Neuronal stem cell (in vitro differentiated cells): Measurements from ENCODE around the gene LITAF.

ENCODE experiments used
- DNase-seq: peaks from one replicate; pipeline ENCODE4 v3.0.0-alpha.2; 2013; ENCODE audit warnings: low spot score
- H2AFZ ChIP-seq: one replicate; pipeline ENCODE4 v1.6.1; 2013; ENCODE audit warnings: mild to moderate bottlenecking, low read length, inconsistent platforms
- H2AK5ac ChIP-seq: 2 replicates; pipeline ENCODE4 v1.6.1; 2013; ENCODE audit warnings: low read depth, mild to moderate bottlenecking, inconsistent platforms, low read length, moderate library complexity, mixed read lengths
- H2BK120ac ChIP-seq: 2 replicates; pipeline ENCODE4 v1.6.1; 2013; ENCODE audit warnings: low read depth, mild to moderate bottlenecking, inconsistent platforms, low read length, moderate library complexity, mixed read lengths
- H2BK12ac ChIP-seq: one replicate; pipeline ENCODE4 v1.6.1; 2013; ENCODE audit warnings: low read length, inconsistent platforms
- H2BK15ac ChIP-seq: 2 replicates; pipeline ENCODE4 v1.6.1; 2013; ENCODE audit warnings: mild to moderate bottlenecking, low read length, inconsistent platforms, mixed read lengths
- H2BK5ac ChIP-seq: one replicate; pipeline ENCODE4 v1.6.1; 2013; ENCODE audit warnings: inconsistent platforms, mild to moderate bottlenecking, low read length, moderate library complexity
- H3K14ac ChIP-seq: one replicate; pipeline ENCODE4 v1.6.1; 2013; ENCODE audit warnings: low read length, inconsistent platforms
- H3K18ac ChIP-seq: 2 replicates; pipeline ENCODE4 v1.6.1; 2013; ENCODE audit warnings: low read length, inconsistent platforms
- H3K23ac ChIP-seq: 2 replicates; pipeline ENCODE4 v1.6.1; 2013; ENCODE audit warnings: low read depth, mild to moderate bottlenecking, mixed read lengths, low read length, inconsistent platforms; ENCODE audit not compliant: poor library complexity
- H3K27ac ChIP-seq: replicated peaks from 3 replicates; pipeline ENCODE4 v1.5.1; 2013; ENCODE audit warnings: low read length, inconsistent platforms
- H3K27me3 ChIP-seq, 3 experiments: 2 replicates each; pipeline ENCODE4 v1.6.1; 2013; ENCODE audit warnings: low read length in 3 of 3, mild to moderate bottlenecking in 2 of 3, inconsistent platforms in 1 of 3, low read depth in 1 of 3, mixed read lengths in 1 of 3, moderate library complexity in 1 of 3; ENCODE audit not compliant: control insufficient read depth in 3 of 3, insufficient read depth in 3 of 3
- H3K36me3 ChIP-seq, 2 donors: replicated peaks in 1 of 2; 2 replicates each; pipeline ENCODE4 v1.6.1; 2013; ENCODE audit warnings: low read length in 2 of 2; ENCODE audit not compliant: control insufficient read depth in 2 of 2, insufficient read depth in 2 of 2
- H3K4ac ChIP-seq: 2 replicates; pipeline ENCODE4 v1.6.1; 2013; ENCODE audit warnings: inconsistent platforms, mild to moderate bottlenecking, low read length, moderate library complexity
- H3K4me1 ChIP-seq, 2 donors: 1 replicate in 1 of 2; 2 replicates in 1 of 2; pipeline ENCODE4 v1.6.1; 2013; ENCODE audit warnings: low read length in 2 of 2, low read depth in 1 of 2; ENCODE audit not compliant: control insufficient read depth in 2 of 2, insufficient read depth in 1 of 2
- H3K4me2 ChIP-seq: one replicate; pipeline ENCODE4 v1.6.1; 2013; ENCODE audit warnings: mild to moderate bottlenecking, low read length, inconsistent platforms; ENCODE audit not compliant: insufficient read depth, poor library complexity, severe bottlenecking
- H3K4me3 ChIP-seq, 2 donors: 2 replicates each; pipeline ENCODE4 v1.5.1; 2013; ENCODE audit warnings: low read length in 2 of 2, mild to moderate bottlenecking in 2 of 2, inconsistent platforms in 1 of 2, moderate library complexity in 1 of 2
- H3K79me1 ChIP-seq: one replicate; pipeline ENCODE4 v1.6.1; 2013; ENCODE audit warnings: low read depth, mild to moderate bottlenecking, inconsistent platforms, low read length, moderate library complexity
- H3K9ac ChIP-seq: one replicate; pipeline ENCODE4 v1.6.1; 2013; ENCODE audit warnings: mild to moderate bottlenecking, low read depth, low read length, inconsistent platforms; ENCODE audit not compliant: poor library complexity
- H3K9me3 ChIP-seq, 2 donors: replicated peaks in 1 of 2; 2 replicates each; pipeline versions ENCODE3 to v1.6.1; 2013; ENCODE audit warnings: low read length in 2 of 2, mild to moderate bottlenecking in 2 of 2, inconsistent platforms in 1 of 2, low read depth in 1 of 2, mixed read lengths in 1 of 2, moderate library complexity in 1 of 2; ENCODE audit not compliant: control insufficient read depth in 2 of 2, insufficient read depth in 1 of 2
- H4K8ac ChIP-seq: one replicate; pipeline ENCODE4 v1.6.1; 2013; ENCODE audit warnings: low read depth, mild to moderate bottlenecking, inconsistent platforms, low read length, moderate library complexity
- H4K91ac ChIP-seq: one replicate; pipeline ENCODE4 v1.6.1; 2013; ENCODE audit warnings: low read length, low read depth, mild to moderate bottlenecking, inconsistent platforms; ENCODE audit not compliant: poor library complexity
- WGBS, 2 donors: extraction: QIAGEN DNeasy Blood & Tissue Kit; methylation state at CpG; one replicate each; pipeline ENCODE4 v1.1.7; 2013; ENCODE audit warnings: missing lambda C conversion rate in 2 of 2, mixed read lengths in 1 of 2; ENCODE audit not compliant: insufficient read length in 2 of 2, insufficient replicate concordance in 1 of 2; ENCODE audit errors: extremely low coverage in 2 of 2; 5-methylcytosine and 5-hydroxymethylcytosine counted together

LITAF gene

DNA sequence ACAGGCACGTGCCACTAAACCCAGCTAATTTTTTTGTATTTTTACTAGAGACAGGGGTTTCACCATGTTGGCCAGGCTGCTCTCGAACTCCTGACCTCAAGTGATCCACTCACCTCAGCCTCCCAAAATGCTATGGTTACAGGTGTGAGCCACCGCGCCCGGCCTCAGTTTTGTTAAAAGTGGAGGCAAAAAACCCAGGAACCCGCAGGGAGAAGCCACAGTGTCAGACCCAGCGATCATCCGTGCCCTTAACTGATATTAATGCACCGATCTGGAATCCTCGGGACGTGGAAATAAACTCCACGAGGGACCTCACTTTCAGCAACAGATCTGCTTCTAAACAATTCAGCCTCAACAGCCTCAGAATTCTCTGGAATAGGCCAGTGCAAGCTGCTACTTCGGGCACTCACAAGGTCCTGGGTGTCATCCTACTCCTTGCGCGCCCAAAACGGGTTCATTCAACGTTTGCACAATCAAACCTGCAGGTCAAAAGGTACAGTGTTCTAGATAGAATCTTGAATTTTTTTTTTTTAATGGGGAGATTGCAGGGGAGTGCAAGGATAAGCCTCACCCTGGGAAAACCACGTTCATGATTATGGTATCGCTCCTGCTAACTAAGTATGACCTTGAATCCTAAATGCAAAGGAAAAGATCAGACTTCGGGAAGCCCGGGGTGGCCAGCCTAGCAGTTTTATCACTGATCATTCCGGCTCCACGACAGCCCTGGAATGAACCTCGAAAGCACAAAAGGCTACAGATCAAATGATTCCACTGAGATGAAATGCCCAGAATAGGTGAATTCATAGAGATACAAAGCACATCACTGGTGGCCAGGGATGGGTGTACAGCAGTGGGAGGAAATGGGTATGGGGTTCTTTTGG lies 22.4 kb downstream of the LITAF start:
- H2AK5ac ChIP-seq = no peak overlapping the region
- H3K27ac ChIP-seq = no peak overlapping the region
- H3K27me3 ChIP-seq = no peaks in the 10 kb centered on the region
- H3K79me1 ChIP-seq = no peaks in the 10 kb centered on the region
- no peak overlapping the region for H3K4ac ChIP-seq
- H3K18ac ChIP-seq = peak overlapping the region; percentile 16
- no CpG with 5 or more reads among the region's 24 CpGs for WGBS, 2 donors
- H2BK120ac ChIP-seq = no peak overlapping the region
- H2BK5ac ChIP-seq = no peak overlapping the region
- H4K8ac ChIP-seq = no peak overlapping the region
- no peak overlapping the region for H3K14ac ChIP-seq
- H3K23ac ChIP-seq = no peak overlapping the region
- no peak overlapping the region for H3K4me3 ChIP-seq
- H4K91ac ChIP-seq = no peak overlapping the region
- no peak overlapping the region for H3K9ac ChIP-seq
- H2BK12ac ChIP-seq = peak overlapping the region; percentile 34
- peaks cover 0 to 2% of the 10 kb centered on the region in 2 donors for H3K9me3 ChIP-seq
- no peak overlapping the region for H3K4me2 ChIP-seq
- peaks cover 9 to 17% of the 10 kb centered on the region in 2 donors for H3K4me1 ChIP-seq
- no peak overlapping the region for H2AFZ ChIP-seq
- no peak for DNase-seq
- H3K36me3 ChIP-seq = no peaks in the 10 kb centered on the region
- H2BK15ac ChIP-seq = no peak overlapping the region

DNA sequence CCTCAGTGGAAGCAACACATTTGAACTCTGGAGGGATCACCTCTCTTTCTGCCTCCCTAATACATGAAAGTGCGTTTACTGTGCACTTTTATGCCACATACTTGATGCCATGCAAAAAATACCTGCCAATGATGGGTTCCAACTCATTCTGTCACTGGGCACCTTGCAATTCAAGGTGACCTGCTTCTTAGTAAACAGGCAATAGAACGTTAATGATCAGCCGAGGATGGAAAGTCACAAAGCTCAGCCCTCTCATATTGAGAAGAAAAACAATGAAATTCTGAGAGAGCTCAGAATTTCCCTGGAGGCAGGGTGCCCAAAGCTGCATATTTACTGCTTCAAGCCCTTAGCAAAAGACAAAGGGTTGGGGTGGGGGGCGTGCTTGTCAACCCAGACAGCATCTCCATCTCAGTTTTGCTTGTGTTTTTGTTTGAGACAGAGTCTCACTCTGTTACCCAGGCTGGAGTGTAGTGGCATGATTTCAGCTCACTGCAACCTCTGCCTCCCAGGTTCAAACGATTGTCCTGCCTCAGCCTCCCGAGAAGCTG lies 23.2 kb downstream of the LITAF start:
- no CpG with 5 or more reads among the region's 6 CpGs for WGBS, 2 donors

DNA sequence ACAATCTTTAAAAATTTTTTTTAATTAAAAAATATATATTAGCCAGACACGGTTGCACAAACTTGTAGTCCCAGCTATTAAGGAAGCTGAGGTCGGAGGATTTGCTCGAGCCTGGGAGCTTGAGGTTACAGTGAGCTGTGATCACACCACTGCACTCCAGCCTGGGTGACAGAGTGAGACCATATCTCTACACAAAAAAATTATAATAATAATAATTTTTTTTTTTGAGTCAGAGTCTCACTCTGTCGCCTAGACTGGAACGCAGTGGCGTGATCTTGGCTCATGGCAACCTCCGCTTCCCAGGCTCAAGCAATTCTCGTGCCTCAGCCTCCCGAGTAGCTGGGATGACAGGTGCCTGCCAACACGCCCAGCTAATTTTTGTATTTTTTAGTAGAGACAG lies 23.8 kb downstream of the LITAF start:
- H3K18ac ChIP-seq = no peak overlapping the region
- H3K14ac ChIP-seq = no peak overlapping the region
- WGBS, 2 donors = no CpG with 5 or more reads among the region's 10 CpGs
- no peak for DNase-seq
- no peak overlapping the region for H2AFZ ChIP-seq
- no peak overlapping the region for H3K4me2 ChIP-seq
- no peak overlapping the region for H2BK15ac ChIP-seq
- H3K4me1 ChIP-seq = peaks cover 9 to 13% of the 10 kb centered on the region in 2 donors
- H2BK120ac ChIP-seq = no peak overlapping the region
- H3K4me3 ChIP-seq = no peak overlapping the region
- no peak overlapping the region for H3K4ac ChIP-seq
- H3K9me3 ChIP-seq = peaks cover 0 to 2% of the 10 kb centered on the region in 2 donors
- no peak overlapping the region for H4K91ac ChIP-seq
- H2BK5ac ChIP-seq = no peak overlapping the region
- no peaks in the 10 kb centered on the region for H3K36me3 ChIP-seq
- H2AK5ac ChIP-seq = no peak overlapping the region
- H3K23ac ChIP-seq = no peak overlapping the region
- H2BK12ac ChIP-seq = no peak overlapping the region
- no peaks in the 10 kb centered on the region for H3K27me3 ChIP-seq
- no peak overlapping the region for H3K27ac ChIP-seq
- H3K79me1 ChIP-seq = no peaks in the 10 kb centered on the region
- H4K8ac ChIP-seq = no peak overlapping the region
- H3K9ac ChIP-seq = no peak overlapping the region

More for the DNA sequence above, 23.2 kb downstream of the LITAF start:
- H3K18ac ChIP-seq = no peak overlapping the region
- H3K79me1 ChIP-seq = no peaks in the 10 kb centered on the region
- no peak overlapping the region for H4K8ac ChIP-seq
- H4K91ac ChIP-seq = no peak overlapping the region
- no peak overlapping the region for H3K14ac ChIP-seq
- peaks cover 9 to 15% of the 10 kb centered on the region in 2 donors for H3K4me1 ChIP-seq
- no peaks in the 10 kb centered on the region for H3K36me3 ChIP-seq
- no peak overlapping the region for H3K4me3 ChIP-seq
- no peak overlapping the region for H3K4ac ChIP-seq
- H2BK15ac ChIP-seq = no peak overlapping the region
- no peak overlapping the region for H3K4me2 ChIP-seq
- H2BK120ac ChIP-seq = no peak overlapping the region
- peaks cover 0 to 2% of the 10 kb centered on the region in 2 donors for H3K9me3 ChIP-seq
- no peak for DNase-seq
- peak overlapping the region; percentile 11 for H3K27ac ChIP-seq
- H3K23ac ChIP-seq = no peak overlapping the region
- no peak overlapping the region for H2BK12ac ChIP-seq
- H2BK5ac ChIP-seq = no peak overlapping the region
- no peaks in the 10 kb centered on the region for H3K27me3 ChIP-seq
- no peak overlapping the region for H2AK5ac ChIP-seq
- H2AFZ ChIP-seq = no peak overlapping the region
- H3K9ac ChIP-seq = no peak overlapping the region

DNA sequence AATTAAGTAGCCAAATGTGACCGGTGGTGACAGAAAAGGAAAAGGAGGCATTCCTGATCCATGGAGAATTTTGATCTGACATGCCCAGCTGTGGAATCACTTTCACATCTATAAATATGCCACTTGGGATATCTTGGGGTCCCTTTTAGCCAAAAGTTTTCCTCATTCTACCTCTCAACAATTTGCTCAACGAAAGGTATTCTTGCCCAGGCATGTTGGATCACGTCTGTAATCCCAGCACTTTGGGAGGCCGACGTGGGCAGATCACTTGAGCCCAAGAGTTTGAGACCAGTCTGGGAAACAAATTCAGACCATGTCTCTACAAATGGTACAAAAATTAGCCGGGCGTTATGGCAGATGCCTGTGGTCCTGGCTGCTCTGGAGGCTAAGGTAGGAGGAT lies 24.3 kb downstream of the LITAF start:
- Histone ChIP-seq H3K4me3 (no peak overlapping the region), H2AK5ac (no peak overlapping the region), H3K9me3 (peaks cover 0 to 2% of the 10 kb centered on the region in 2 donors), H4K8ac (no peak overlapping the region), H2BK5ac (no peak overlapping the region), H3K23ac (no peak overlapping the region), H4K91ac (no peak overlapping the region), H3K9ac (no peak overlapping the region), H2BK12ac (no peak overlapping the region), H2BK15ac (no peak overlapping the region), H3K27me3 (no peaks in the 10 kb centered on the region), H3K18ac (no peak overlapping the region), H3K79me1 (no peaks in the 10 kb centered on the region), H3K4me2 (no peak overlapping the region), H2AFZ (no peak overlapping the region), H3K14ac (no peak overlapping the region), H3K27ac (peak overlapping the region; percentile 53), H3K4me1 (peaks cover 9 to 13% of the 10 kb centered on the region in 2 donors), H3K4ac (no peak overlapping the region), H2BK120ac (no peak overlapping the region), H3K36me3 (no peaks in the 10 kb centered on the region)
- no peak for DNase-seq
- no CpG with 5 or more reads among the region's 7 CpGs for WGBS, 2 donors
